Measurements from ENCODE around the gene PTPN3.

GRCh38 chr9:109360771-109361170 lies 137.3 kb downstream of the PTPN3 start:
- TF ChIP-seq, protein P1, sequence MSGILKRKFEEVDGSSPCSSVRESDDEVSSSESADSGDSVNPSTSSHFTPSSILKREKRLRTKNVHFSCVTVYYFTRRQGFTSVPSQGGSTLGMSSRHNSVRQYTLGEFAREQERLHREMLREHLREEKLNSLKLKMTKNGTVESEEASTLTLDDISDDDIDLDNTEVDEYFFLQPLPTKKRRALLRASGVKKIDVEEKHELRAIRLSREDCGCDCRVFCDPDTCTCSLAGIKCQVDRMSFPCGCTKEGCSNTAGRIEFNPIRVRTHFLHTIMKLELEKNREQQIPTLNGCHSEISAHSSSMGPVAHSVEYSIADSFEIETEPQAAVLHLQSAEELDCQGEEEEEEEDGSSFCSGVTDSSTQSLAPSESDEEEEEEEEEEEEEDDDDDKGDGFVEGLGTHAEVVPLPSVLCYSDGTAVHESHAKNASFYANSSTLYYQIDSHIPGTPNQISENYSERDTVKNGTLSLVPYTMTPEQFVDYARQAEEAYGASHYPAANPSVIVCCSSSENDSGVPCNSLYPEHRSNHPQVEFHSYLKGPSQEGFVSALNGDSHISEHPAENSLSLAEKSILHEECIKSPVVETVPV (CRISPR knock-in tag; IDR thresholded peaks at IDR 0.05), result no peak
- TF ChIP-seq ZNF8 (CRISPR knock-in tag; IDR thresholded peaks at IDR 0.05) (no peak), ZFP30 (CRISPR knock-in tag; IDR thresholded peaks at IDR 0.05) (no peak), OSR1 (CRISPR knock-in tag; IDR thresholded peaks at IDR 0.05) (no peak), PATZ1 (CRISPR knock-in tag; IDR thresholded peaks at IDR 0.05; ENCODE audit: borderline replicate concordance) (no peak), ARNTL (CRISPR knock-in tag; IDR thresholded peaks at IDR 0.05; ENCODE audit: borderline replicate concordance, low read depth) (no peak), ZC3H10 (CRISPR knock-in tag; IDR thresholded peaks at IDR 0.05) (no peak)
- TF ChIP-seq, protein P2, sequence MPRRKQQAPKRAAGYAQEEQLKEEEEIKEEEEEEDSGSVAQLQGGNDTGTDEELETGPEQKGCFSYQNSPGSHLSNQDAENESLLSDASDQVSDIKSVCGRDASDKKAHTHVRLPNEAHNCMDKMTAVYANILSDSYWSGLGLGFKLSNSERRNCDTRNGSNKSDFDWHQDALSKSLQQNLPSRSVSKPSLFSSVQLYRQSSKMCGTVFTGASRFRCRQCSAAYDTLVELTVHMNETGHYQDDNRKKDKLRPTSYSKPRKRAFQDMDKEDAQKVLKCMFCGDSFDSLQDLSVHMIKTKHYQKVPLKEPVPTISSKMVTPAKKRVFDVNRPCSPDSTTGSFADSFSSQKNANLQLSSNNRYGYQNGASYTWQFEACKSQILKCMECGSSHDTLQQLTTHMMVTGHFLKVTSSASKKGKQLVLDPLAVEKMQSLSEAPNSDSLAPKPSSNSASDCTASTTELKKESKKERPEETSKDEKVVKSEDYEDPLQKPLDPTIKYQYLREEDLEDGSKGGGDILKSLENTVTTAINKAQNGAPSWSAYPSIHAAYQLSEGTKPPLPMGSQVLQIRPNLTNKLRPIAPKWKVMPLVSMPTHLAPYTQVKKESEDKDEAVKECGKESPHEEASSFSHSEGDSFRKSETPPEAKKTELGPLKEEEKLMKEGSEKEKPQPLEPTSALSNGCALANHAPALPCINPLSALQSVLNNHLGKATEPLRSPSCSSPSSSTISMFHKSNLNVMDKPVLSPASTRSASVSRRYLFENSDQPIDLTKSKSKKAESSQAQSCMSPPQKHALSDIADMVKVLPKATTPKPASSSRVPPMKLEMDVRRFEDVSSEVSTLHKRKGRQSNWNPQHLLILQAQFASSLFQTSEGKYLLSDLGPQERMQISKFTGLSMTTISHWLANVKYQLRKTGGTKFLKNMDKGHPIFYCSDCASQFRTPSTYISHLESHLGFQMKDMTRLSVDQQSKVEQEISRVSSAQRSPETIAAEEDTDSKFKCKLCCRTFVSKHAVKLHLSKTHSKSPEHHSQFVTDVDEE (CRISPR knock-in tag; IDR thresholded peaks at IDR 0.05), result no peak
